GM19351 (cell line): ENCODE data around the gene UMOD.

Experiments
- ATAC-seq: cut with Tn5 transposase; IDR thresholded peaks from one replicate; pipeline ENCODE4 v1.9.1; 2021; ENCODE audit warnings: mild to moderate bottlenecking, moderate library complexity; ENCODE audit not compliant: unreplicated experiment

UMOD gene

GRCh38 chr16:20369452-20370054 lies 17.0 kb upstream of the UMOD start:
- ATAC-seq: no peak

- no peak for ATAC-seq
Observed at GRCh38 chr16:20364051-20364450, 11.5 kb upstream of the UMOD start.

GRCh38 chr16:20363191-20363590 lies 10.7 kb upstream of the UMOD start:
- no peak for ATAC-seq

GRCh38 chr16:20359997-20360396 lies 7.5 kb upstream of the UMOD start:
- no peak for ATAC-seq

- no peak for ATAC-seq
Observed at GRCh38 chr16:20355114-20355782, 2.7 kb upstream of the UMOD start.

GRCh38 chr16:20353379-20353778 lies 864 bp upstream of the UMOD start:
- no peak for ATAC-seq

- no peak for ATAC-seq
Observed at GRCh38 chr16:20349615-20350014, 2.9 kb downstream of the UMOD start.

- no peak for ATAC-seq
Observed at GRCh38 chr16:20348365-20349185, 3.9 kb downstream of the UMOD start.

- ATAC-seq: no peak
Observed at GRCh38 chr16:20347666-20348364, 4.7 kb downstream of the UMOD start.

GRCh38 chr16:20344611-20345010 lies 7.9 kb downstream of the UMOD start:
- ATAC-seq: no peak

- ATAC-seq: no peak
Observed at GRCh38 chr16:20339744-20340143, 12.8 kb downstream of the UMOD start.

- no peak for ATAC-seq
Observed at GRCh38 chr16:20336955-20337354, 15.6 kb downstream of the UMOD start.

GRCh38 chr16:20334396-20334795 lies 18.1 kb downstream of the UMOD start:
- no peak for ATAC-seq

GRCh38 chr16:20333120-20333519 lies 19.4 kb downstream of the UMOD start:
- no peak for ATAC-seq

- no peak for ATAC-seq
Observed at GRCh38 chr16:20332411-20332810, 20.1 kb downstream of the UMOD start.

- ATAC-seq: no peak
Observed at GRCh38 chr16:20331635-20332034, 20.9 kb downstream of the UMOD start.

GRCh38 chr16:20329392-20330138 lies 22.9 kb downstream of the UMOD start:
- no peak for ATAC-seq

- no peak for ATAC-seq
Observed at GRCh38 chr16:20327444-20328041, 25.0 kb downstream of the UMOD start, which contains the start of gene GP2. GP2 (minus strand) TSS chr16:20327513; CDS start chr16:20326431, 1,082 bp downstream.

GRCh38 chr16:20326321-20326720 lies 26.2 kb downstream of the UMOD start:
- no peak for ATAC-seq

GRCh38 chr16:20325005-20325404 lies 27.5 kb downstream of the UMOD start:
- ATAC-seq: no peak
